Neural progenitor cell (in vitro differentiated cells): ENCODE data around the gene SCLY. TPM values are rescaled to one million over a fixed set of nuclear protein-coding genes. Genes with fewer than 3 reads are reported as not detected.

Experiments
- DNase-seq: peaks from one replicate; pipeline ENCODE4 v3.0.0-alpha.2; 2016; ENCODE audit warnings: low spot score
- H2AFZ ChIP-seq: fragments of 200-600 bp; sonication (generic); replicated peaks from 2 replicates; pipeline ENCODE4 v1.6.1; 2016; ENCODE audit warnings: antibody characterized with exemption
- H3F3A ChIP-seq: fragments of 200-600 bp; sonication (generic); 2 replicates; pipeline ENCODE4 v1.6.1; 2016; ENCODE audit warnings: antibody characterized with exemption, low read depth
- H3K27ac ChIP-seq: fragments of 200-600 bp; sonication (generic); 2 replicates; pipeline ENCODE4 v1.5.1; 2016; ENCODE audit warnings: mild to moderate bottlenecking
- H3K27me3 ChIP-seq: fragments of 200-600 bp; sonication (generic); 2 replicates; pipeline ENCODE4 v1.6.1; 2016; ENCODE audit warnings: mild to moderate bottlenecking, moderate library complexity
- H3K36me3 ChIP-seq: fragments of 200-600 bp; sonication (generic); 2 replicates; pipeline ENCODE4 v1.5.1; 2016
- H3K4me1 ChIP-seq: fragments of 200-600 bp; sonication (generic); 2 replicates; pipeline ENCODE4 v1.6.1; 2016; ENCODE audit warnings: mixed run types
- H3K4me2 ChIP-seq: fragments of 200-600 bp; sonication (generic); 2 replicates; pipeline ENCODE4 v1.6.1; 2016
- H3K4me3 ChIP-seq: fragments of 200-600 bp; sonication (generic); 2 replicates; pipeline ENCODE4 v1.5.1; 2016
- H3K79me2 ChIP-seq: fragments of 200-600 bp; sonication (generic); 2 replicates; pipeline ENCODE4 v1.6.1; 2016; ENCODE audit warnings: low read depth
- H3K9ac ChIP-seq: fragments of 200-600 bp; sonication (generic); 2 replicates; pipeline ENCODE4 v1.6.1; 2016
- H3K9me3 ChIP-seq: fragments of 200-600 bp; sonication (generic); 2 replicates; pipeline ENCODE4 v1.5.1; 2016; ENCODE audit warnings: low read depth
- H4K20me1 ChIP-seq: fragments of 200-600 bp; sonication (generic); 2 replicates; pipeline ENCODE4 v1.6.1; 2016; ENCODE audit warnings: low read depth
- H3K27ac Mint-ChIP-seq: 3 replicates; pipeline ENCODE4 v1.8.0; 2021; ENCODE audit warnings: mixed read lengths
- H3K27me3 Mint-ChIP-seq: 2 replicates; pipeline ENCODE4 v1.8.0; 2022; ENCODE audit warnings: low read depth, mild to moderate bottlenecking, inconsistent platforms, moderate library complexity, mixed read lengths; ENCODE audit not compliant: insufficient read depth
- H3K36me3 Mint-ChIP-seq: 3 replicates; pipeline ENCODE4 v1.8.0; 2021; ENCODE audit warnings: mixed read lengths
- H3K4me1 Mint-ChIP-seq: 3 replicates; pipeline ENCODE4 v1.8.0; 2021; ENCODE audit warnings: mixed read lengths
- H3K4me3 Mint-ChIP-seq: 3 replicates; pipeline ENCODE4 v1.8.0; 2021; ENCODE audit warnings: mild to moderate bottlenecking, moderate library complexity, mixed read lengths
- H3K9me3 Mint-ChIP-seq: 3 replicates; pipeline ENCODE4 v1.8.0; 2020; ENCODE audit warnings: mixed read lengths
- CTCF ChIP-seq: fragments of 200-600 bp; sonication (generic); IDR thresholded peaks from 2 replicates; pipeline ENCODE4 v1.5.1; 2017; ENCODE audit warnings: antibody characterized with exemption, mild to moderate bottlenecking
- EZH2 ChIP-seq: fragments of 200-600 bp; sonication (generic); IDR thresholded peaks from 2 replicates; pipeline ENCODE4 v1.6.1; 2017; ENCODE audit warnings: antibody characterized with exemption, mild to moderate bottlenecking, moderate library complexity
- EZH2phosphoT487 ChIP-seq: fragments of 200-600 bp; sonication (generic); IDR thresholded peaks from 2 replicates; pipeline ENCODE4 v1.6.1; 2017; ENCODE audit warnings: antibody characterized with exemption
- total RNA-seq: library from RNA; depleted of rRNA; stranded (reverse); fragments of >200 nt; gene quantifications from 2 replicates; pipeline ENCODE4 v1.2.3, GENCODE V29; 2015; ENCODE audit warnings: low replicate concordance

The SCLY gene
- total RNA-seq, 1 donor from 2014 or later, result 44.1 TPM

- no peak overlapping the region for H3K4me3 Mint-ChIP-seq
- Histone ChIP-seq H3K4me3 (no peak overlapping the region), H4K20me1 (peaks cover 9% of the 10 kb centered on the region), H3K27me3 (no peaks in the 10 kb centered on the region), H3K79me2 (no peaks in the 10 kb centered on the region), H3K27ac (no peak overlapping the region), H3K4me1 (no peaks in the 10 kb centered on the region), H3F3A (no peaks in the 10 kb centered on the region), H3K9ac (no peak overlapping the region), H3K36me3 (no peaks in the 10 kb centered on the region), H2AFZ (no peak overlapping the region), H3K9me3 (no peaks in the 10 kb centered on the region), H3K4me2 (no peak overlapping the region)
- no peak overlapping the region for H3K27ac Mint-ChIP-seq
- no peaks in the 10 kb centered on the region for H3K4me1 Mint-ChIP-seq
- H3K9me3 Mint-ChIP-seq, result no peaks in the 10 kb centered on the region
- H3K27me3 Mint-ChIP-seq, result no peaks in the 10 kb centered on the region
- peaks cover 15% of the 10 kb centered on the region for H3K36me3 Mint-ChIP-seq
- TF ChIP-seq EZH2phosphoT487 (no peak), EZH2 (no peak), CTCF (no peak)
- no peak for DNase-seq
These were observed 30.9 kb upstream of the SCLY start for GRCh38 chr2:238029853-238030252.

- H3K4me1 Mint-ChIP-seq, result no peaks in the 10 kb centered on the region
- H3K4me1 ChIP-seq, result no peaks in the 10 kb centered on the region
- no peak overlapping the region for H3K27ac ChIP-seq
- TF ChIP-seq EZH2phosphoT487 (no peak), CTCF (no peak), EZH2 (no peak)
- peaks cover 15% of the 10 kb centered on the region for H3K36me3 Mint-ChIP-seq
- H3K27ac Mint-ChIP-seq, result no peak overlapping the region
- peaks cover 12% of the 10 kb centered on the region for H4K20me1 ChIP-seq
- no peak for DNase-seq
- H3K27me3 ChIP-seq, result no peaks in the 10 kb centered on the region
- no peaks in the 10 kb centered on the region for H3K79me2 ChIP-seq
- no peaks in the 10 kb centered on the region for H3F3A ChIP-seq
- no peak overlapping the region for H3K4me3 ChIP-seq
- H3K9me3 ChIP-seq, result no peaks in the 10 kb centered on the region
- no peak overlapping the region for H3K4me2 ChIP-seq
- no peaks in the 10 kb centered on the region for H3K36me3 ChIP-seq
- no peaks in the 10 kb centered on the region for H3K27me3 Mint-ChIP-seq
- no peak overlapping the region for H3K9ac ChIP-seq
- no peak overlapping the region for H2AFZ ChIP-seq
- H3K4me3 Mint-ChIP-seq, result no peak overlapping the region
- H3K9me3 Mint-ChIP-seq, result no peaks in the 10 kb centered on the region
These were observed 30.2 kb upstream of the SCLY start for GRCh38 chr2:238030422-238031155.

- no peak for DNase-seq
- H3K27me3 ChIP-seq, result no peaks in the 10 kb centered on the region
- H3K27ac ChIP-seq, result no peak overlapping the region
- H3K4me1 ChIP-seq, result no peaks in the 10 kb centered on the region
- Mint-ChIP-seq H3K27me3 (no peaks in the 10 kb centered on the region), H3K4me3 (no peak overlapping the region), H3K9me3 (no peaks in the 10 kb centered on the region), H3K27ac (no peak overlapping the region), H3K36me3 (peaks cover 19% of the 10 kb centered on the region), H3K4me1 (no peaks in the 10 kb centered on the region)
- H3K36me3 ChIP-seq, result no peaks in the 10 kb centered on the region
- H3F3A ChIP-seq, result no peaks in the 10 kb centered on the region
- H2AFZ ChIP-seq, result no peak overlapping the region
- H4K20me1 ChIP-seq, result peaks cover 12% of the 10 kb centered on the region
- no peaks in the 10 kb centered on the region for H3K79me2 ChIP-seq
- TF ChIP-seq EZH2phosphoT487, result no peak
- TF ChIP-seq CTCF, result no peak
- no peak for TF ChIP-seq EZH2
- H3K4me2 ChIP-seq, result no peak overlapping the region
- H3K9ac ChIP-seq, result no peak overlapping the region
- H3K4me3 ChIP-seq, result no peak overlapping the region
- no peaks in the 10 kb centered on the region for H3K9me3 ChIP-seq
These were observed 29.1 kb upstream of the SCLY start for GRCh38 chr2:238031751-238032150.
